Ureter (tissue), 1 donor: Measurements from ENCODE around the gene LSMEM2. TPM values are rescaled to one million over a fixed set of nuclear protein-coding genes. Genes with fewer than 3 reads are reported as not detected.
A peak's percentile ranks its signal among the peaks of the same experiment; 100 is the strongest.
"Not testable (repeated sequence)": the region's sequence is repeated elsewhere in the genome, so short reads cannot be mapped to it uniquely, and the experiment has no call there.

Experiments
- DNase-seq: peaks from one replicate; pipeline ENCODE4 v3.0.0-alpha.2; 2020; ENCODE audit warnings: low spot score
- total RNA-seq: library from RNA; stranded (reverse); gene quantifications from one replicate; pipeline ENCODE4 v1.2.4, GENCODE V29; 2023
- donor health status: DM: yes; HTN: yes; CAD: no.

LSMEM2 gene
- total RNA-seq, 1 donor from 2014 or later: not detected

DNA sequence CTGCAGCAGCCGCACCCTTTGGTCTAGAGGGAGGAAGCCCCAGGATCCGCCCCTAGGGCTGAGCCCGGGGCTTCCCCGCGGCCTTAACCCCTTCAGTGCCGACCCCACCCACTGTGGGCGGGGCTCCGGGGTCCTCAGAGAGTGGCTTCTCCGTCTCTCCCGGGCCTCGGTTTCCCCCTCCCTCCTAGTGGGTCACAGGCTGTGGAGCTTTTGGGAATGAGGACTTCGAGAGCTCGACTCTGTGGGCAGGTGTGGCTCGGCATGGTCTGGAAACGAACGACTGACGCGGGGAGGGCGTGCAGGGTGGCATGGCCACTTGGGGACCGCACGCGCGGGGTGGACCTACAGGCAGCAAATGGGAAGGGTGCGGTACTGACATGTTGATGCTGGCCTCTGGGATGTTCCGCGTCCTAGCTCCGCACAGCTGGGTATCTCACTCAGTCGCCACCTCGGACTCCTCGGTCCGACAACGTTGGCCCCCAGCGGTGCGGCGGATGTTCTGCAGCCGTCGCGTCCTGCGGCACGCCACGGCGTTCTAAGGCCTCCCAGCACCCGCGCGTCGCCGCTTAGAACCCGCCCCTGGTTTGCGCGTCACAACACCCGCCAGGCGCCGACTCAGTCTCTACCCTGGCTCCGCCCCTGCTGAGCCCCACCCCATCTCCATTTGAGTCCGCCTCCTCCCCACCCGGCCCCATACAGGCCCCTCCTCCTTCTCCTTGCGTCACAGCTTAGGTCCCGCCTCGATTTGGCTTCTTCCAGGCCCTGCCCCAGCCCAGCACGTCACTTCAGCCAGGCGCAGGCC, 20.1 kb downstream of the LSMEM2 start, which contains the start of the genes HYAL3 and NAA80:
Gene HYAL3 (minus strand): TSS at position 570 of the 802 bp plus-strand sequence. CDS start 3,803 bp downstream, outside the sequence.
Gene NAA80 (minus strand): TSS at position 570 of the 802 bp plus-strand sequence. CDS start 1,942 bp downstream, outside the sequence.
- peak; percentile 100 for DNase-seq

DNA sequence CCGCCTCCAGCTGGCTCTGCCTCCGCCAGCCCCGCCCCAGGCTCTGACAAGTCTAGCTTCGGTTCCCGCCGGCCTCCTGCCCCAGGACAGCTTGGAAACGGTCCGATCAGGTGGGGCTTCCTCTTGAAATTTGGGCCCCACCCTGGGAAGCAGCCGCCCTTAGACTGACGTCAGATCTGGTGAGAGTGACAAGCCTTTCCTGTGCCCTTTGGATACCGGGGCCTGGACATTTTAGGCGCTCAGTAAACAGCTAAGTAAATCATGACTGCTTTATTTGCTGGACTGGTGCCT, 20.7 kb downstream of the LSMEM2 start:
- DNase-seq: no peak

DNA sequence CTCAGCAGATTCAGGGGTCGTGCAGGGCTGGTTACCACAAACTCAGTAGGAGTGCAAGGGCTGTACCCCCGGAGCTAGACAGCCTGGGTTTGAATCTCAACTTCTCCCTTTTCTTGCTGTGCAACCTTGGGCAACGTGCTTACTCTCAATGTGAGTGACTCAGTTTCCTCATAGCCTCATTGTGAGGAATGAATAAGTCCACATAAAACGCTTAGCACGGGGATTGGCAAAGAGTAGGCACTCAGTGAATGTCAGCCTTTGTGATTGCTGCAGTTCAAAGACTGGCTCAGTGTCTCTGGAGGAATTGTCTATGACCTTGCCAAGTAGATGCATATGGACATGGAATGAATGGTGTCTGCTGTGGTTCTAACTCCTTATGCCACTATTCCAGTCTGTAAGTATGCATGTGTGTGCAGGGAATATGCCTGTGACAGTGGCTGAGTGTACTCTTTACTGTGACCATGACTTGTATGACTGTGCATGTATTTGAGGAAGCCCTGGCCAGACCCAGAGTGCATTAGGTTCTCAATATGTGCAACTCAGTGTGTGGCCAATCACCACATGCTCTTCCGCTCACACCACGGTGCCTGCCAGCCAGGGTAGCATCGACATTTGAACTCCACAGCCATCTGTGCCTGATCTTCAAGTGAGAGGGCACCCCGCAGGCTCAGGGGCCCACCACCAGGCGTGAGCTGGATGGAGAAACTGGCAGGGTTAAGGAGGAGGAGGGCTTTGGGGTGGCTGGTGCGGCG, 21.2 kb downstream of the LSMEM2 start:
- no peak for DNase-seq

DNA sequence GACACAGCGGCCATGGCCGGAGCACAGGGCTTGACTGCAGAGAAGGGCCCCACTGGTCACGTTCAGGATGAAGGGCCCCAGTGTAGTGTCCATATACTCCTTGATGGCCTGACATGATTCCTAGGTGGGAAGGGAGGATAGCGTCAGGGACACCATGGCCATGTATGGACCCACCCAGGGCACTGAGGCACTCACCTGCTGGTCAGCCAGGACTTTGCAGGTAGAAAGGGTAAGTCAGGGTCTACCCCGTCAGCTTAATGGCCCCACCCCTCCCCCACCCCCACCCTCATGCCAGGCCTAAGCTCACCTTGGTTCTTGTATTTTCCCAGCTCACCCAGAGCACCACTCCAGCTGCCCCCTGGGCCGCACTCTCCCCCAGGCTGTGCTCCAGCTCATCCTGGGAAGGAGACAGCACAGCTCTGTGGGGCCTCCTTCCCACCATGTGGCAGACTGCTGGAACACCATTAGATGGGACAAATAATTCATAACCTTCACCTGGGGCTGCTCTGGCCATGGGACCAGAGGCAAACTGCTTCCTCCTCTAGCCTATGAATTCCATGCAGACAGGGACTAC, 21.9 kb downstream of the LSMEM2 start:
- no peak for DNase-seq

DNA sequence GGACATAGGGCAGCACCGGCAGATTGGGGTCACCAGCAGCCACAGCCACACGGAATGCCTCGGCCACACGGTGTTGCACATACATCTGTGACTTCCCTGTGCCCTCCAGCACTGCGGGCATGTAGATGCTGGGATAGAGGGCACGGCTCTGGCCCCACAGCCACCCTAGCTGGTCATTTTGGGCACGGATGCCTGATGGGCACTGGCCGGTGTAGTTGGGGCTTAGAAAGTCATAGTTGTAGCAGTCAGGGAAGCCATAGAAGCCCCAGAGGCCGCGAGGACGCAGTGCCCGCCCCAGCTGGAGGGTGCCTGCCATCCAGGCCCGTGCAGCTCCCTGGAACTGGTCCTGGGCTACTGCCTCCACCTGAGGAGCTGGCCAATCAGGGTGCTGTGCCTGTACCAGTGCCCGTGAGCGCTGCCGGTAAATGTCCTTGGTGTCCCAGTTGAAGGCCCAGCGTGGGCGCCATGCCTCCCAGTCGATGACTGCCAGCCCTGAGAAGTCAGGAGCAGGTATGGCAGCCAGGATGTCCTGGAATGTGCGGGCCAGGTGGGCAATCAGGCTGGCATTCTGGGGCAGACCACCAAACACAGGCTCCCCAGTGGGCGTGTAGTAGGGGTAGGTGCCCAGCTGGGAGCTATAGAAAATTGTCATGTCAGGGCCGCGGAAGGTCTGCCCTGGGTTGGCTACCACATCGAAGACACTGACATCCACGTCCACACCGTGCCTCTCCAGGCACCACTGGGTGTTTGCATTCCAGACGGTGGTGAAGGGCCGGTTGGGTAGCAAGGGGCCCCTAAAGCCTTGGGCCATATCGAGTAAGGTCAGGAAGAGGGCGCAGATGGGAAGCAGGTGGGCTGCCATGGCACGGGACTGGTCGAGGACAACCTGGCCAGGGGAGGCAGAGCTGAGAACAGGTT, 23.5 kb downstream of the LSMEM2 start:
- no peak for DNase-seq

DNA sequence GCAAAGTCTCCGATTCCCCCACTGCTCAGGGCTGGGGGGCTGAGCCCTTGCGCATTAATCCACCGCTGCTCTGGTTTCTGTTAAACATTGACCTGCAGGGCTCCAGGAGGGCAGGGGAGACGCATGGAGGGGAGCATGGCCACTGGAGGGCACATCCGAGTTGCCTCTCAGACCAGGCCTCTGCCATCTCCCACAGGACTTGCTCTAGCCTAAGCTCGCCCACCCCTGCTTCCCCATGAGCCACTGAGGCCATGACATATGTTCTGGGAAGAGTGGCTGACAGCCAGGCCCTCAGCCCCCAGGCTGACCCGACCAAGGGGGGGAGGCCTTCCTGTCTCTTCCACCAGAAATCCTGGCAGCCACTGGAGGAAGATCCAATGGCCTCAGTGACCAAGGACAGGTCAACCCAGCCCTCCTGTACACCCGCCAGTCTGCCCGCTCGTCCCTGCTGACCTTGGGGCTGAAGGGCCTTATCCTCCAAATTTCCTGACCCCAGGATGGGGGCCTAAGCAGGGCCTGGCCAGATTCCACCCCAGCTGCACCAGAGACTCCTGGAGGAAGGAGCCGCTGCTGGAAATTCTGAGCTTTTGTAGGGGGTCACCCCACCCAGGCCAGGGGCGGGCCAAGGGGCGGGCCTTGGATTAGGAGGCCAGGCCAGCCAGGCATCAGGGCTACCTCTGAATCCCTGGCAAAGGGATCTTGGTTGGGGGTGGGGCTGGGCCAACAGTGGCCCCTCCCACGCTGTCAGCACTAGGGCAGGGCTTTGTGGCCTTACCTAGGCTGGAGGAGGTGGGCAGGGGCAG, 24.3 kb downstream of the LSMEM2 start, which contains the start of gene HYAL1:
Gene HYAL1 (minus strand): TSS at position 562 of the 803 bp plus-strand sequence. CDS start 618 bp downstream, outside the sequence.
- DNase-seq: no peak

DNA sequence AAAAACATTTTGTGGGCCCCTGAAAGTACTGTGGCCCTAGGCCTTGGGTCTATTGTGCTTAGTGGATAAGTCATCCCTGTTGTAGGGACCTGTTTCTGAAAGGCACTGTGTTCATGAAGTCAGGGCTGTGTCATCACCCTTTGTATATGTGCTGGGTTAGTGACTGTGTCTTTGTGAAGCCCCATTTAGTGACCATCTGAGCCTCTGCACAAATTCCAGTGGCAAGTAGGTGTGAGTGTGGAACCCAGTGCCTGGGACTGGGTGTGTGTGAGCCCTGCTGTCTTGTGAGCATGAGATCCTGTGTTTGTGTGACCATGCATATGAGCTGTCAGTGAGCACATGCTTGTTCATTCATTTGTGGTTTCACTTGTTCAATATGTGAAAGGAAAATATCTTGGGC, 25.7 kb downstream of the LSMEM2 start:
- no peak for DNase-seq

DNA sequence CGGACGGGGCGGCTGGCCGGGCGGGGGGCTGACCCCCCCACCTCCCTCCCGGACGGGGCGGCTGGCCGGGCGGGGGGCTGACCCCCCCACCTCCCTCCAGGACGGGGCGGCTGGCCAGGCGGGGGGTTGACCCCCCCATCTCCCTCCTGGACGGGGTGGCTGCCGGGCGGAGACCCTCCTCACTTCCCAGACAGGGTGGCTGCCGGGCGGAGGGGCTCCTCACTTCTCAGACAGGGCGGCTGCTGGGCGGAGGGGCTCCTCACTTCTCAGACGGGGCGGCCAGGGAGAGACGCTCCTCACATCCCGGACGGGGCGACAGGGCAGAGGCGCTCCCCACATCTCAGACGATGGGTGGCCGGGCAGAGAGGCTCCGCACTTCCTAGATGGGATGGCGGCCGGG, 33.2 kb downstream of the LSMEM2 start:
- not testable (repeated sequence) for DNase-seq

DNA sequence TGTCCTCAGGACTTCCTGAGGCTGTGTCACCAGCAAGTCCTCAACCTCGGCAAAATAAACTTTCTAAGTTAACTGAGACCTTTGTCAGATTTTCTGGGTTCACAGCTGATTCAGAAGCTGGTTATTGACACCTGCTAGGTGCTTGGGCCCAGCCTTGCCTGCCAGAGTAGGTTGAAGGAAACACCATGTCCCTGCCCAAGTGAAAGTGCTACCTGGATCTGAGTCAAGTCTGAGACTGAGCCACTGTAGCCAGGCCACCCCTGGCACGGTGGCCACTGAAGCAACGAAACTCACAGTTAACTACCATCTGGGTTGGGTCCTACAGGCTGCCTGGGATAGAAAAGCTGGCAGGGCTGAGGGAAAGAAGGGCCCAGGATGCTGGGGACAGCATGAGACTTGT, 35.5 kb downstream of the LSMEM2 start:
- no peak for DNase-seq

DNA sequence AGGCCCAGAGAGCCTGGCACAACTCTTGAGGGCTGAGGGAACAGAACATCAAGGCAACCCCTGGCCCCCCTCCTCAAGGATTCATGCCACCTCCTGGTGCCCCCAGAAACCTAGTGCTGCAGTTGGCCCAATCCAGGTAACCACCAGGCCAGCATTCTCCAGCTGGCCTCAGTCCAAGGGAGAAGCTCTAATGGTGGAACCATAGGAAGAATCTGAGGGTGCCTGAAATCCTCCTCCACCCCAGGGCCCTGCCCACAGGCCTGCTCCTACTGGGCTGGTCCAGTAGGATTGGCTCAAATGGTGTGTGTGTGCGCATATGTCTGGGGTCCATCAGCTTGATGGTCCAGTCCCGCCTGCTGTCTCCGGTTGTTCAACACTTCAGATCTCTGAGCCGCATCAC, 35.9 kb downstream of the LSMEM2 start:
- no peak for DNase-seq

DNA sequence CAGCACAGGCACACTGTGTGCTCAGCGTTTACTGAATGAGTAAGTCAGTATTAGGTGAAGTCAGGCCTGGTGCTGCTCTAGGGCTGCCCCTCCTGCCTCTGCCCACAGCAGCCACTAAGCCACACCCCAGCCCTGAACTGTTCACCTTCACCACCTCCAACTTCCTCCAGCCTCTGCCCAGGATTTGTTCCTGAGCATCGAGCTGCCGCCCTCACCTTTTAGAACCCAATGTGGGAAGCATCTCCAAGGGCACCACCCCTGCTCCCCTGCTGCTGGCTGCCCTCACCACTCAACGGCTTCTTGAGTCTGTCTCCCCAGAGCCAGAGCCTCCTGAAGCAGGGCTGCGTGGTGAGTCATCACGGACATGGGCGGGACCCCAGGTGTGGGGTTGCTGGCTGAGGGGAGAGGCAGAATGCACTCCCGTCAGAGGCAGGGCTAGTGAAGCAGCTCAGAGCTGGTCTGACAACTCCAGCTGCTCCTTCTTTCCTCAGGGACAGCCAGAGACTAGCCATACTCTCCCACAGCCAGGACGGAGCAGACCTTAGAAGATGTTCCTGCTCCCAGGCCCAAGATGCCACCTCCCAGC, 37.9 kb downstream of the LSMEM2 start:
- DNase-seq: peak; percentile 87

DNA sequence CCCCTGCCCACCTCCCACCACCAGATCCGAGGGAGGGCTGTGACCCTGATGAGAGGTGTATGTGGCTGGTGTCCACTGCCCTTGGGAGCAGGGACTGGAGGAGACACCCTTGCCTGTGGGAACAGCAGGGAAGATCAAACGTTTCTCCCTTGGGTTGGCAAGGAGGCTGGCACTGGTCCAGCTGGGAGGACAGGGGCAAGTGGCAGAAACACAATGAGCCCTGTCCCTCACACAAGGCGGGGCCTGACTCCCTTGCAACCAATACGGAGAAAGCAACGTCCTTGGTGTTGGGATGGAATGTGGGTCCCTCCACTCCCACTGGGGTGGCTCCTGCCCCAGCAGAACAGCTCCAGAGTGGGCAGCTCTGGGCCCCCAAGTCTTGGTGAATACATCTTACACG, 38.4 kb downstream of the LSMEM2 start:
- no peak for DNase-seq

DNA sequence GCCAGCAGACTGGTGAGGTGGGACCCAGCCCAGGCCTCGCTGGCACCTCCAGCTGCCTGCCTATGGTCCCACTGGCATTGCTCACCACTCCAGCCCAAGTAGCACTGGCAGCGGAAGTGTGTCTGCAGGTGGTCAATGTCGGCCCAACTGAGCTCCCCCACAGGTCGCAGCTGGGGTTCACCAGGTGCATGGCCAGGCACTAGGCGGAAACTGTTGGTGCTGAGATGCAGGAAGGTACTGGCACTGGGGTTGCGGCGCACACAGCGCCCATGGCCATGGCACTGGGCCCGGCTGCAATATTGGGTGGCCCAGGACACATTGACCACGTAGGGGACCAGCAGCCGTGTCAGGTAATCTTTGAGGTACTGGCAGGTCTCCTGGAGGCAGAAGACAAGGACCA, 39.3 kb downstream of the LSMEM2 start:
- no peak for DNase-seq

DNA sequence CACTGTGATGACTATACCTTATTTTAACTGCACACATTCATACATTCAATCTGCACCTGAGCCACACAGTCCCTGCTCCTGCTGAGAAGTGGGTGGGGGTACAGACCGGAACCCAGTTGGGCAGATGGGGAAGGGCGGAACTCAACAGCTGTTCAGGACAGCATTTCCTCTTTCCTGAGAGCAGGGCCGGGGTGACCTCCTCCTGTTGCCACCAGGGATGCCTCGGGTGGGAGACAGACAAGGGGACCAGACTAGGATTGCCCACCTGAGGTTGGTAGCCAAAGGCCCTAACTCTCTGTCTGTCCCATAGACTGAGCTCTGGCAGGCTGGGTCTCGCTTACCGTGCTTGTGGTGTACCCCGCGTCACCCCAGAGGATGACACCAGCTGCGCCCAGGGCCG, 39.7 kb downstream of the LSMEM2 start:
- DNase-seq: no peak

DNA sequence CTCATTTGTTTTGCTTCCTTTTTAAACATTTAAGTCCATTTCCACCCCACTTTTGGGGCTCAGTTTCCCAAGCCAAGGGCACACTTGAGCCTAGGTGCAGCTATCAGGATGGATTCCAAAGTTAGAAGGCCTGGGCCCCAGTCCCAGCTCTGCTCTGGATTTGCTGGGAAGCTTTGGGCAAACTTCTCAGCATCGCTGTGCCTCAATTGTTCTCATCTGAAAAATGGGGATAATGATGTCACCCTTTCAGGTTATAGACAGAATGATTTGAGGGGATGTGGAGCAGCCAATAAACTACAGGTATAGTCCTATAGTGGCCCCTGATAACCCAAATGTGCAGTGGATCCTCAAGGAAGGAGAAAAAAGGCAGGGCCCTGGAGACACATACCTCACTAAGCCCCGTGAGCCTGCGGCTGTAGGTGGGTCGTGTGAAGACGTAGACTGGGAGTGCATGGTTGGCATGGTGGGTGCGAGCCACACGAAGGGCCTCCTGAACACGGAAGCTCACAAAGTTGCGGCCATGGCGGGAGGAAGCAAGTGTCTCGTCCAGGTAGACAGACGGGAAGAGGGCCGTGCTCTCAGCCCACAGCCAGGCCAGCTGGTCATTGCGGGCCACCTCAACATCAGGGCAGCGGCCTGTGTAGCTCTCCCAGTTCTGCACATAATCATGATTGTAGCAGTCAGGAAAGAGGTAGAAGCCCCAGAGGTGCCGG, 40.5 kb downstream of the LSMEM2 start:
- no peak for DNase-seq

DNA sequence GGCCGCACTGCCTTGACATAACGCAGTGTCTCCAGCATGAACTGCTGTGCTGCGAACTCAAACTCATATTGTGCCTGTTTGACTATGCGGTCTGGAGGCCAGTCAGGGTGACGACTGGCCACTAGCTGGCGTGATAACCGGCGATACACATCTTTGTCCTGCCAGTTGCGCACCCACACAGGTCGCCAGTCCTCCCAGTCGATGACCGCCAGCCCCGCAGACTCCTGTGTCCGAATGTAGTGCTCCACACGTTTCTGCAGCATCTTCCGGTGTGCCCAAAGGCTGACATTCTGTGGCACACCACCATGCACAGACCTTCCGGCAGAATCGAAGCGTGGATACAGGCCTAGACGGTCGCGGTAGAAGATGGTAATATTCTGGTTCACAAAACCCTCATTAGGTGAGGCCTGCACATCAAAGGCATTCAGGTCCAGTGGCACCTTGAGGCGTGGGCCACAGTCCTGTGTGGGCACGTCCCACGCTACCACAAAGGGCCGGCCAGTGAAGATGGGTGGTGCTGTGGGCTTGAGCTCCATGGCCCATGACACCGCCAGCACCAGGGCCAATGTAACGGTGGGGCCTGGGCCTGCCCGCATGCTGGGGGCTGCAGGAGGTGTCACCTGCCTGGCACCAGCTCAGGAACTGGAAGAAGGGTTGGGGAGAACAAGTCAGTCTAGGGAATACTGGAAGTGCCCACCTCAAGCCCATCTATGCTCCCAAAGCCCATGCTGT, 41.2 kb downstream of the LSMEM2 start:
- DNase-seq: no peak

DNA sequence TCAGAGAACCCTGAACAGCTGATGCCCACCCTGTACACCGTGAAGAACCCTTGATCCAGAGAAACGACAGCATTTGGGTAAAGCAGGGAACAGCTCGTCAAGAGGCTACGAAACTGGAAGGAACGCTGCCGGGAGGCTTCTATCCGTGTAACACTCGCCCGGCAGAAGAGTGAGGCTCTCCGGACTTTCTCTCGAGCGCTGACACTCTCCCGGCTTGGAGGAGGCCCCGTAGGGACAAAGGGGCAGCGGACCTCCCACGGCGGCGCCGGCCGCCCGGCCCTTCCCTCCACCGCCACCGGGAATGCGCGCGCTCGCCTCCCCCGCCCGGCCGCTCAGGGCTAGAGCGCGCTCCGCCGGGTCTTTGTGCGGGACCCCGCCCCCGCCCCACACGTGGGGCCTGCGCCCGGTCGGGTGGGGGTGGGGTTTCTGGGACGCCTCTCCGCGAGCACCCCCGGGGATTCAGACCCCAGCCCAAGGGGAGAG, 42.0 kb downstream of the LSMEM2 start:
- DNase-seq: peak; percentile 73

DNA sequence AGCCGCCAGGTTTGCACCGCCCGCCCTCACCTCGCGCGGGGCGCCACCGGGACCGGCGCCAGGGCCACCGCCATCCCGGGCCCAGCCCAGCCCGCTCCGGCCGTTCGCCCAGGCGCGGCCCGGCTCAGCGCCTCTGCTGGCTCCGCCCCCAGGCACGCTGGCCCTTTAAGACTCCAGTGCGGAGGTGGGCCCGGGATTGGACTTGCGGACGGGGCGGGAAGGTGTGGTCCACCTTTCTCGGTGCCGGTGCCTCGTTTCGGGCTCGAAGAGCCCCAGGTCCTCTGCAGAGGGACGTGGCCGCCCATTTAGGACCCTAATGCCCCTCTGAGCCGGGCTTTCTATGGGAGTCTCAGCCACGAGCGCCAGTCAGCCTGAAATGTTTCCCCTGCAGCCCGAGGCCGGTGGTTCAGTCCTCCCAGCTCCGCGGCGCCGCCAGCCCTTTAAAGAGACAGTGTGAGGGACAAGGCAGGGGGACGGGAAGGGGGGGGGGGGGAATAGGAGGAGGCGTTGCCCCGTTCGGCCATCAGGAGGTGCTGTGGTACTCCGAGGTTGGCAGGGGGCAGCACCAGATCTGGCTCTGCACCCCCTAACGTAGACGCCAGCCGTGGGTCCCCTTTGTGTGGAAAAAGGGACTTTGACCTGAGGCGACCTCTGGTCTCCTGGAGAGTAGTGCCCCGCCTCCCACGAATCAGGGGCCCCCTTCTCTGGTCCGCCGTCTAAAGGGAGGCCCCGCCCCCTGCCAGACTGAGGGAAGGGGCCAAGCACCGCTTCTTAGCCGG, 42.6 kb downstream of the LSMEM2 start:
- peak; percentile 88 for DNase-seq
